ENCODE data around the gene DCAF12L1.

DCAF12L1 gene

GRCh38 chrX:126552313-126553022, at the start of gene DCAF12L1:
DCAF12L1 (minus strand) TSS chrX:126552814; CDS start chrX:126552608, 206 bp downstream.
- no peak within 1 kb of the TSS for H3K4me3 ChIP-seq

DNA sequence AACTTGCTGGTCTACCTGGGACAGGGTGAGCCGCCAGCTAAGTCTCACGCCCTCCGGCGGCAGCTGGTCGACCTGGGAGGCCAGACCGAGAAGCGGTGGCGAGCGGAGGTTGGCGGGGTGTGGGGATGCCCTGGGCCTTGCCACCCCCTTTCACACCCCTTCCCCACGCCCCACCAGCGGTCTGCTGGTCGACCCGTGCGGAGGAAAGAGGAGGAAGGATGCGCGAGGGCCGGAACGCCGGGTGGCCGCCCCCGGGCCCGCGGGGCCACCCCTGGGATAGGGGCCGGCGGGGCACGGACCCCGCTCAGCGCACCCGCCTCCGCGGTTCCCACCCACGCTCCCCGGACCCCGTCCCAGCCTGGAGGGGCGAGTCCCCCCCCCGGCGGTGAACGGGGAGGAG, 28.3 kb upstream of the DCAF12L1 start:
- no peak overlapping the region for H3K4me3 ChIP-seq
- H3K27ac ChIP-seq: no peak overlapping the region

More at GRCh38 chrX:126552313-126553022, at the start of gene DCAF12L1:
- no peak within 1 kb of the TSS for H3K27ac ChIP-seq

GRCh38 chrX:126575911-126576310, 23.3 kb upstream of the DCAF12L1 start:
- no peak overlapping the region for H3K27ac ChIP-seq
- no peak overlapping the region for H3K4me3 ChIP-seq

GRCh38 chrX:126557151-126557550, 4.5 kb upstream of the DCAF12L1 start:
- no peak overlapping the region for H3K27ac ChIP-seq
- H3K4me3 ChIP-seq: no peak overlapping the region

- Histone ChIP-seq H3K4me3 (no peak overlapping the region), H3K27ac (no peak overlapping the region)
Measured at GRCh38 chrX:126551725-126552312, 795 bp downstream of the DCAF12L1 start.

DNA sequence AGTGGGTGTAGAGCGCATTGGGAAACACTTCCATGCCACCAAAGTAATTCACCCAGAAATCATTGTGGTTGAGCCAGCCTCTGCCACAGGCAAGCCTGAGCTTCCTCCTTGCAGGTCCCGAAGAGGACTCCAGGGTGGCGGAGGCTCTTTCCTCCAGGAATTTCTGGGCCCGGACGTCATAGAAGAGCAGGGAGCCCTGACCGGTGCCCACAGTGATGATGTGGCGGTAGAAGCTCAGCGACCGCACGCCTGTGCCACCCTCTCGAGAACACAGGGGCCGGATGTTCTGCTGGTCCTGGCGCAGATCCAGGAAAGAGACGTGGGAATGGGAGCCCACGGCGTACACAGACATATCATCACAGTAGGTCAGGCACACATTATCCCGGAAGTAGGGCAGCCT, 1.3 kb downstream of the DCAF12L1 start:
- Histone ChIP-seq H3K4me3 (no peak overlapping the region), H3K27ac (no peak overlapping the region)

- Histone ChIP-seq H3K27ac (no peak overlapping the region), H3K4me3 (no peak overlapping the region)
Measured at GRCh38 chrX:126550816-126551215, 1.8 kb downstream of the DCAF12L1 start.

GRCh38 chrX:126509923-126510322, 42.7 kb downstream of the DCAF12L1 start:
- no peak overlapping the region for H3K4me3 ChIP-seq

More at GRCh38 chrX:126509923-126510322, 42.7 kb downstream of the DCAF12L1 start:
- H3K27ac ChIP-seq: no peak overlapping the region
